HepG2 (cell line): ENCODE results near the gene FAF1. TPM values are rescaled to one million over a fixed set of nuclear protein-coding genes. Genes with fewer than 3 reads are reported as not detected.

Source experiments
- ATAC-seq: fragments of 200-7000 bp; cut with Tn5 transposase; 3 replicates; pipeline ENCODE4 v1.9.1; 2020; ENCODE audit warnings: mild to moderate bottlenecking, moderate library complexity
- BruUV-seq: library from RNA; stranded (reverse); fragments of 400-500 nt; replicated peaks from 2 replicates; lab custom pipeline; 2021; lab: Mats Ljungman, UMichigan
- CTCF ChIA-PET: fragments of 300-600 bp; formaldehyde crosslinking; extraction: SDS; loops from one replicate; lab custom pipeline; 2021; ENCODE audit warnings: low total read pairs, inconsistent platforms, low intra/inter-chr PET ratio; lab: Yijun Ruan, JAX
- POLR2A ChIA-PET: fragments of 350-600 bp; sonication (Branson Sonifier 250); formaldehyde crosslinking; loops from one replicate; lab custom pipeline; 2020; ENCODE audit warnings: antibody characterized with exemption, inconsistent platforms; lab: Yijun Ruan, JAX
- DNase-seq: peaks from one replicate; pipeline ENCODE4 v3.0.0-alpha.2; 2015; ENCODE audit warnings: low spot score
- FAIRE-seq: peaks from 3 replicates; lab custom pipeline; 2011; peaks lifted over from hg19 to GRCh38; lab: Jason Lieb, UNC
- H2AFZ ChIP-seq: one replicate; pipeline ENCODE4 v1.6.1; 2011; ENCODE audit warnings: low read length, inconsistent platforms
- H3K27ac ChIP-seq: fragments of 300-600 bp; 3 replicates; pipeline ENCODE4 v1.8.0; 2011; ENCODE audit warnings: mixed run types, mild to moderate bottlenecking, mixed read lengths, low read length, inconsistent platforms; ENCODE audit not compliant: insufficient read depth; ENCODE audit errors: extremely low read length
- H3K27me3 ChIP-seq, 2 experiments: fragments of 200-600 bp in 1 of 2; 2 replicates in 1 of 2; 3 replicates in 1 of 2; pipeline versions ENCODE4 v1.6.0 to v1.8.0; 2011; ENCODE audit warnings: low read length in 2 of 2, mild to moderate bottlenecking in 2 of 2, moderate library complexity in 2 of 2, inconsistent platforms in 1 of 2; ENCODE audit not compliant: insufficient read depth in 2 of 2, control insufficient read depth in 1 of 2
- H3K36me3 ChIP-seq, 2 experiments: fragments of 200-600 bp in 1 of 2; replicated peaks in 1 of 2; 2 replicates in 1 of 2; 3 replicates in 1 of 2; pipeline versions ENCODE4 v1.5.1 to v1.8.0; 2011; ENCODE audit warnings: low read length in 2 of 2, inconsistent platforms in 1 of 2; ENCODE audit not compliant: insufficient read depth in 2 of 2, control insufficient read depth in 1 of 2
- H3K4me1 ChIP-seq: 2 replicates; pipeline ENCODE4 v1.5.1; 2012; ENCODE audit warnings: low read length, inconsistent platforms; ENCODE audit not compliant: insufficient read depth
- H3K4me2 ChIP-seq: 2 replicates; pipeline ENCODE4 v1.6.0; 2011; ENCODE audit warnings: low read depth, low read length, inconsistent platforms
- H3K4me3 ChIP-seq, 3 experiments: fragments of 200-600 bp in 1 of 3; sonication (generic), shearing (Covaris generic) in 1 of 3; replicated peaks in 1 of 3; 2 replicates each; pipeline ENCODE4 v1.5.1; 2011 to 2016; ENCODE audit warnings: low read length in 3 of 3, inconsistent platforms in 2 of 3, low read depth in 2 of 3, mild to moderate bottlenecking in 2 of 3, control low read depth in 1 of 3, mixed read lengths in 1 of 3; ENCODE audit not compliant: insufficient read depth in 1 of 3
- H3K79me2 ChIP-seq: one replicate; pipeline ENCODE4 v1.6.1; 2011; ENCODE audit warnings: low read length, inconsistent platforms; ENCODE audit not compliant: insufficient read depth
- H3K9ac ChIP-seq: 2 replicates; pipeline ENCODE4 v1.6.0; 2011; ENCODE audit warnings: mild to moderate bottlenecking, low read depth, low read length, inconsistent platforms; ENCODE audit not compliant: insufficient read depth
- H3K9me3 ChIP-seq: 2 replicates; pipeline ENCODE4 v1.5.1; 2012; ENCODE audit warnings: mild to moderate bottlenecking, low read length
- H4K20me1 ChIP-seq: 2 replicates; pipeline ENCODE4 v1.6.0; 2011; ENCODE audit warnings: inconsistent platforms, mild to moderate bottlenecking, low read length, moderate library complexity; ENCODE audit not compliant: insufficient read depth
- CSRNP2 ChIP-seq: sonication (generic); formaldehyde crosslinking; conservative IDR thresholded peaks from 2 replicates; pipeline ENCODE4 v1.8.0; 2022; ENCODE audit warnings: low read depth, missing genetic modification reagents
- DMAP1 ChIP-seq: IDR thresholded peaks from 2 replicates; pipeline ENCODE4 v1.6.1; 2016
- SAP130 ChIP-seq: IDR thresholded peaks from 2 replicates; pipeline ENCODE4 v1.6.1; 2016; ENCODE audit warnings: low read depth
- SMAD1 ChIP-seq: sonication (generic); formaldehyde crosslinking; IDR thresholded peaks from 2 replicates; pipeline ENCODE4 v1.4.0; 2020; ENCODE audit warnings: missing genetic modification reagents, low read depth, mild to moderate bottlenecking, borderline replicate concordance
- ZBTB33 ChIP-seq: sonication (generic); formaldehyde crosslinking; IDR thresholded peaks from 2 replicates; pipeline ENCODE4 v1.4.0; 2020; ENCODE audit warnings: missing genetic modification reagents
- ZNF160 ChIP-seq: sonication (generic); formaldehyde crosslinking; IDR thresholded peaks from 2 replicates; pipeline ENCODE4 v1.8.0; 2022; ENCODE audit warnings: mild to moderate bottlenecking, inconsistent platforms, missing genetic modification reagents
- ZNF253 ChIP-seq: sonication (generic); formaldehyde crosslinking; IDR thresholded peaks from 2 replicates; pipeline ENCODE4 v1.8.0; 2022; ENCODE audit warnings: mild to moderate bottlenecking, missing genetic modification reagents, borderline replicate concordance
- ZNF33B ChIP-seq: sonication (generic); formaldehyde crosslinking; IDR thresholded peaks from 2 replicates; pipeline ENCODE4 v1.5.1; 2020; ENCODE audit warnings: mild to moderate bottlenecking, missing genetic modification reagents
- ZNF484 ChIP-seq: sonication (generic); formaldehyde crosslinking; IDR thresholded peaks from 2 replicates; pipeline ENCODE4 v1.5.1; 2020; ENCODE audit warnings: mild to moderate bottlenecking, low read depth, missing genetic modification reagents, borderline replicate concordance
- ZNF496 ChIP-seq: sonication (generic); formaldehyde crosslinking; IDR thresholded peaks from 2 replicates; pipeline ENCODE4 v1.8.1; 2023; ENCODE audit warnings: mild to moderate bottlenecking, moderate library complexity, missing genetic modification reagents; ENCODE audit not compliant: insufficient replicate concordance
- ZNF891 ChIP-seq: sonication (generic); formaldehyde crosslinking; IDR thresholded peaks from 2 replicates; pipeline ENCODE4 v1.5.0; 2020; ENCODE audit warnings: mild to moderate bottlenecking, missing genetic modification reagents
- WGBS: methylation state at CpG from one replicate; pipeline ENCODE4 v1.1.6; 2017; ENCODE audit warnings: low lambda C conversion rate; 5-methylcytosine and 5-hydroxymethylcytosine counted together
- in situ Hi-C: cut with HindIII; loops from 2 replicates; pipeline ENCODE4 v1.10.0; 2017; ENCODE audit warnings: low pct_unique_long_range_greater_than_20kb; ENCODE audit not compliant: extremely low pct_ligation_motif_present
- intact Hi-C: fragments of 100-400 bp; cut with micrococcal nuclease; formaldehyde crosslinking; loops from one replicate; pipeline ENCODE4 v1.10.0; 2022; ENCODE audit not compliant: unreplicated experiment
- polyA plus RNA-seq, 8 experiments: library from polyadenylated mRNA; depleted of rRNA in 3 of 8; stranded (reverse) in 7 of 8; unstranded in 1 of 8; fragments of >200 nt; fragmentation: Illumina TruSeq in 4 of 8; extraction: Trizol in 4 of 8; gene quantifications; 2 replicates each; pipeline versions ENCODE4 v1.2.1 to v1.2.3, GENCODE V29; 2011 to 2016; ENCODE audit warnings: low read depth in 4 of 8, missing spikeins in 1 of 8, mixed read lengths in 1 of 8; ENCODE audit not compliant: insufficient read depth in 1 of 8
- small RNA-seq, 3 experiments: library from RNA; depleted of rRNA; stranded (forward); fragments of <200 nt; gene quantifications; one replicate each; pipeline ENCODE3, GENCODE V24; 2012; ENCODE audit warnings: low read depth in 2 of 3, low replicate concordance in 1 of 3; ENCODE audit not compliant: insufficient read length in 3 of 3, insufficient read depth in 2 of 3
- total RNA-seq, 5 experiments: library from RNA; depleted of rRNA; stranded (reverse); fragments of >200 nt; fragmentation: Illumina TruSeq; extraction: Trizol; gene quantifications; 2 replicates each; pipeline ENCODE4 v1.2.3, GENCODE V29; 2016; ENCODE audit warnings: low read depth in 1 of 5

The FAF1 gene
- total and polyA plus RNA-seq, 2 of the 13 experiments (the other 11 are each of a cell fraction or from before 2014, with no cell fraction given) = 19.4 to 63.3 TPM

GRCh38 chr1:50393522-50394120 lies 566.4 kb downstream of the FAF1 start:
- intact Hi-C loops (no loop called here), in situ Hi-C loops (no loop called here)
- H3K4me2 ChIP-seq = no peak overlapping the region
- no peak overlapping the region for H3K9ac ChIP-seq
- no peak for DNase-seq
- H3K27ac ChIP-seq = no peak overlapping the region
- H2AFZ ChIP-seq = no peak overlapping the region
- H4K20me1 ChIP-seq = no peaks in the 10 kb centered on the region
- H3K27me3 ChIP-seq = no peaks in the 10 kb centered on the region
- H3K9me3 ChIP-seq = no peaks in the 10 kb centered on the region
- ATAC-seq = no peak
- ChIA-PET CTCF (no interaction called here), POLR2A (no interaction called here)
- TF ChIP-seq DMAP1 = no peak
- TF ChIP-seq ZNF160 (CRISPR knock-in tag) = no peak
- no peak for TF ChIP-seq ZNF496 (CRISPR knock-in tag)
- TF ChIP-seq ZNF253 = no peak
- no peak for TF ChIP-seq ZNF484 (CRISPR knock-in tag)
- no peak for TF ChIP-seq SAP130 (CRISPR knock-in tag)
- TF ChIP-seq SMAD1 (CRISPR knock-in tag) = no peak
- TF ChIP-seq ZNF891 (CRISPR knock-in tag) = no peak
- TF ChIP-seq CSRNP2 (CRISPR knock-in tag) = no peak
- no peak for TF ChIP-seq ZNF33B
- TF ChIP-seq ZBTB33 (CRISPR knock-in tag) = no peak
- no peak overlapping the region for H3K4me3 ChIP-seq
- no TSS peak for BruUV-seq
- WGBS = 0% methylated on average over 2 of the region's 2 CpGs
- H3K36me3 ChIP-seq = no peaks in the 10 kb centered on the region
- no peak for FAIRE-seq
- no peaks in the 10 kb centered on the region for H3K4me1 ChIP-seq
- no peaks in the 10 kb centered on the region for H3K79me2 ChIP-seq

Small RNAs within 50 kb of the gene (small RNA-seq; reads per million reads assigned to genes)
- 0 reads per million in 3 experiments for gene RNU6-1026P

Other genes starting within 250 kb of the FAF1 start
- 13.7 and 14.0 TPM in 2 replicates for gene CDKN2C, start 10.0 kb upstream of the FAF1 start, total RNA-seq (2016; rRNA removed; fragmentation: Illumina TruSeq; extraction: Trizol)
- 5.1 and 7.8 TPM in 2 replicates for gene CDKN2C, start 10.0 kb upstream of the FAF1 start, polyA plus RNA-seq (2011; rRNA removed)
- gene C1orf185, start 142.0 kb upstream of the FAF1 start, total RNA-seq (2016; rRNA removed; fragmentation: Illumina TruSeq; extraction: Trizol) = not detected in 2 replicates
- gene C1orf185, start 142.0 kb upstream of the FAF1 start, polyA plus RNA-seq (2011; rRNA removed) = not detected in 2 replicates